Activated CD8-positive, alpha-beta T cell treated with anti-CD3 and anti-CD28 coated beads for 36 hours (primary cell): ENCODE results near the gene USP49. TPM values are rescaled to one million over a fixed set of nuclear protein-coding genes. Genes with fewer than 3 reads are reported as not detected.

Source experiments
- ATAC-seq: fragments of 200-7000 bp; cut with Tn5 transposase; one replicate; pipeline ENCODE4 v1.10.0; 2021; ENCODE audit warnings: mild to moderate bottlenecking, moderate library complexity
- CTCF ChIA-PET: fragments of 350-600 bp; sonication (Branson Sonifier 250); formaldehyde crosslinking; loops from one replicate; lab custom pipeline; 2021; ENCODE audit warnings: antibody characterized with exemption; lab: Charles Lee
- POLR2A ChIA-PET: fragments of 350-600 bp; sonication (Branson Sonifier 250); formaldehyde crosslinking; loops from one replicate; lab custom pipeline; 2021; ENCODE audit warnings: antibody characterized with exemption; lab: Charles Lee
- DNase-seq: peaks from one replicate; pipeline ENCODE4 v3.0.0-alpha.2; 2020
- H3K27ac Mint-ChIP-seq: one replicate; pipeline ENCODE4 v1.8.0; 2021; ENCODE audit warnings: mild to moderate bottlenecking, mixed read lengths
- H3K27me3 Mint-ChIP-seq: one replicate; pipeline ENCODE4 v1.8.0; 2021; ENCODE audit warnings: mixed read lengths
- H3K36me3 Mint-ChIP-seq: one replicate; pipeline ENCODE4 v1.8.0; 2021; ENCODE audit warnings: low read depth, mixed read lengths
- H3K4me1 Mint-ChIP-seq: one replicate; pipeline ENCODE4 v1.8.0; 2021; ENCODE audit warnings: low read depth, mixed read lengths
- H3K4me3 Mint-ChIP-seq: one replicate; pipeline ENCODE4 v1.8.0; 2021; ENCODE audit warnings: mild to moderate bottlenecking, moderate library complexity, mixed read lengths
- H3K9me3 Mint-ChIP-seq: one replicate; pipeline ENCODE4 v1.8.0; 2021; ENCODE audit warnings: mixed read lengths
- intact Hi-C: fragments of 100-400 bp; cut with micrococcal nuclease; formaldehyde crosslinking; loops from one replicate; pipeline ENCODE4 v1.10.0; 2022
- total RNA-seq, 2 experiments: library from RNA; stranded (reverse); gene quantifications; one replicate each; pipeline ENCODE4 v1.2.3, GENCODE V29; 2021
- TF ChIP-seq, protein P1 (sequence below): fragments of 200-600 bp; IDR thresholded peaks from one replicate; pipeline ENCODE4 v1.8.0; 2022; ENCODE audit warnings: antibody characterized with exemption, mild to moderate bottlenecking

USP49 gene
- total RNA-seq, 2 experiments from 2014 or later = 5.7 to 5.9 TPM

GRCh38 chr6:41938590-41939175, 43.5 kb upstream of the USP49 start:
- intact Hi-C loops = loop anchor here (2.0 to 5.0 kb wide), 2 partner anchors 36 to 91 kb away; no protein-coding TSS in a partner anchor
- CTCF ChIA-PET = interaction anchor here (0.8 to 21.4 kb wide), 14 partner anchors 10 to 156 kb away, joined by 3 to 392 read pairs (median 5); partner anchors contain the start of genes BYSL, MED20, TAF8 and TOMM6
- Mint-ChIP-seq H3K27ac (peak overlapping the region; percentile 91), H3K4me1 (peaks cover 51% of the 10 kb centered on the region), H3K4me3 (peak overlapping the region; percentile 90), H3K27me3 (no peaks in the 10 kb centered on the region), H3K9me3 (no peaks in the 10 kb centered on the region), H3K36me3 (peaks cover 69% of the 10 kb centered on the region)
- DNase-seq (no peak), ATAC-seq (no peak)
- POLR2A ChIA-PET = interaction anchor here (0.8 to 16.7 kb wide), 15 partner anchors 9 to 151 kb away, joined by 3 to 358 read pairs (median 5); partner anchors contain the start of genes BYSL, MED20, TAF8 and TOMM6
- TF ChIP-seq, protein P1, sequence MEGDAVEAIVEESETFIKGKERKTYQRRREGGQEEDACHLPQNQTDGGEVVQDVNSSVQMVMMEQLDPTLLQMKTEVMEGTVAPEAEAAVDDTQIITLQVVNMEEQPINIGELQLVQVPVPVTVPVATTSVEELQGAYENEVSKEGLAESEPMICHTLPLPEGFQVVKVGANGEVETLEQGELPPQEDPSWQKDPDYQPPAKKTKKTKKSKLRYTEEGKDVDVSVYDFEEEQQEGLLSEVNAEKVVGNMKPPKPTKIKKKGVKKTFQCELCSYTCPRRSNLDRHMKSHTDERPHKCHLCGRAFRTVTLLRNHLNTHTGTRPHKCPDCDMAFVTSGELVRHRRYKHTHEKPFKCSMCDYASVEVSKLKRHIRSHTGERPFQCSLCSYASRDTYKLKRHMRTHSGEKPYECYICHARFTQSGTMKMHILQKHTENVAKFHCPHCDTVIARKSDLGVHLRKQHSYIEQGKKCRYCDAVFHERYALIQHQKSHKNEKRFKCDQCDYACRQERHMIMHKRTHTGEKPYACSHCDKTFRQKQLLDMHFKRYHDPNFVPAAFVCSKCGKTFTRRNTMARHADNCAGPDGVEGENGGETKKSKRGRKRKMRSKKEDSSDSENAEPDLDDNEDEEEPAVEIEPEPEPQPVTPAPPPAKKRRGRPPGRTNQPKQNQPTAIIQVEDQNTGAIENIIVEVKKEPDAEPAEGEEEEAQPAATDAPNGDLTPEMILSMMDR = no peak

- DNase-seq (peak; percentile 59), ATAC-seq (no peak)
- ChIA-PET POLR2A (interaction anchor here (0.8 to 16.7 kb wide), 15 partner anchors 10 to 150 kb away, joined by 3 to 358 read pairs (median 3); partner anchors contain the start of genes BYSL, MED20, TAF8 and TOMM6), CTCF (interaction anchor here (0.8 to 21.4 kb wide), 8 partner anchors 15 to 156 kb away, joined by 3 to 392 read pairs (median 6); partner anchors contain the start of genes BYSL, MED20, TAF8 and TOMM6)
- Mint-ChIP-seq H3K27ac (peak overlapping the region; percentile 91), H3K36me3 (peaks cover 71% of the 10 kb centered on the region), H3K9me3 (no peaks in the 10 kb centered on the region), H3K27me3 (no peaks in the 10 kb centered on the region), H3K4me1 (peaks cover 47% of the 10 kb centered on the region), H3K4me3 (peak overlapping the region; percentile 90)
- TF ChIP-seq, protein P1 = no peak
- intact Hi-C loops = loop anchor here (2.0 to 5.0 kb wide), 3 partner anchors 35 to 107 kb away; no protein-coding TSS in a partner anchor
These were observed 42.8 kb upstream of the USP49 start for GRCh38 chr6:41937861-41938574.

DNA sequence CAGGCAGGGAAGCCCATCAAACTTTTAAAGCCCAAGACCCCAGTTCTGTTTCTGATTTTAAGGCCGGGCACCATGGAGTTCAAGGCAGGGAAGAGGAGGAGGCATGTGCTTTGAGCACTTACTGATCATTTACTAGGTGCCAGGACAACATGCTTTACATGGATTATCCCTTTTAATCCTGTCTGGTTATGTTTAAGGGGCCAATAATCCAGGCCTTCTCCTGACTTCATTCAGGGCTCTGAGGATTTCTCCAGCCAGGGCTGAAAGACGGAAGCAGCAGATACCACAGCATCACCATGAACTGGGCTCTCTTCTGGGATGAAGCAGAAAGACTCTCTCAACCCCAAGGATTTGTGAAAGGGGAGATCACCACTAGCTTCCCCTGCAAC, 42.3 kb upstream of the USP49 start:
- DNase-seq = no peak
- Mint-ChIP-seq H3K9me3 (no peaks in the 10 kb centered on the region), H3K27me3 (no peaks in the 10 kb centered on the region), H3K4me3 (peak overlapping the region; percentile 90), H3K36me3 (peaks cover 75% of the 10 kb centered on the region), H3K4me1 (peaks cover 49% of the 10 kb centered on the region), H3K27ac (peak overlapping the region; percentile 91)
- ChIA-PET CTCF (interaction anchor here (0.8 to 21.4 kb wide), 9 partner anchors 14 to 151 kb away, joined by 3 to 392 read pairs (median 6); partner anchors contain the start of genes BYSL, MED20, TAF8 and TOMM6), POLR2A (interaction anchor here (0.8 to 16.7 kb wide), 7 partner anchors 11 to 108 kb away, joined by 3 to 358 read pairs (median 3); partner anchors contain the start of gene TAF8)
- intact Hi-C loops = loop anchor here (2.0 to 5.0 kb wide), 2 partner anchors 90 to 107 kb away; no protein-coding TSS in a partner anchor
- TF ChIP-seq, protein P1 = no peak
- no peak for ATAC-seq

GRCh38 chr6:41936073-41936837, 41.1 kb upstream of the USP49 start:
- intact Hi-C loops = loop anchor here (2.0 to 5.0 kb wide), 2 partner anchors 89 to 109 kb away; no protein-coding TSS in a partner anchor
- ATAC-seq = peak; percentile 83
- Mint-ChIP-seq H3K4me1 (peaks cover 50% of the 10 kb centered on the region), H3K27me3 (no peaks in the 10 kb centered on the region), H3K4me3 (peak overlapping the region; percentile 90), H3K36me3 (peaks cover 84% of the 10 kb centered on the region), H3K9me3 (no peaks in the 10 kb centered on the region), H3K27ac (peak overlapping the region; percentile 91)
- CTCF ChIA-PET = interaction anchor here (0.6 to 21.4 kb wide), 17 partner anchors 9 to 251 kb away, joined by 3 to 392 read pairs (median 4); partner anchors contain the start of genes BYSL, MED20, TAF8 and TOMM6
- POLR2A ChIA-PET = interaction anchor here (0.6 to 16.7 kb wide), 13 partner anchors 10 to 153 kb away, joined by 3 to 358 read pairs (median 4); partner anchors contain the start of genes BYSL, MED20 and TAF8
- peak; percentile 97 for DNase-seq
- TF ChIP-seq, protein P1 = peak; percentile 86
